ENCODE data around the gene LAGE3.

LAGE3 gene

GRCh38 chrX:154478728-154479622 is at the start of gene LAGE3:
Gene LAGE3 (minus strand): TSS chrX:154479281. CDS start chrX:154478915, 366 bp downstream.
- in situ Hi-C loops (cut with MboI; ENCODE audit: low sequenced_read_pairs) = no loop called here

GRCh38 chrX:154526901-154527675 is 48.0 kb upstream of the LAGE3 start:
- in situ Hi-C loops (cut with MboI; ENCODE audit: low sequenced_read_pairs) = no loop called here

GRCh38 chrX:154525606-154526490 is 46.8 kb upstream of the LAGE3 start:
- in situ Hi-C loops (cut with MboI; ENCODE audit: low sequenced_read_pairs) = no loop called here

GRCh38 chrX:154519389-154519788 is 40.3 kb upstream of the LAGE3 start:
- in situ Hi-C loops (cut with MboI; ENCODE audit: low sequenced_read_pairs) = no loop called here

GRCh38 chrX:154517101-154517781 is 38.2 kb upstream of the LAGE3 start:
- in situ Hi-C loops (cut with MboI; ENCODE audit: low sequenced_read_pairs) = no loop called here

GRCh38 chrX:154516656-154517100 is 37.6 kb upstream of the LAGE3 start:
- in situ Hi-C loops (cut with MboI; ENCODE audit: low sequenced_read_pairs) = no loop called here

GRCh38 chrX:154515966-154516655 is 37.0 kb upstream of the LAGE3 start, which contains the start of gene FAM3A:
Gene FAM3A (minus strand): TSS chrX:154516232. CDS start chrX:154515772, 460 bp downstream.
- in situ Hi-C loops (cut with MboI; ENCODE audit: low sequenced_read_pairs) = no loop called here

GRCh38 chrX:154515090-154515965 is 36.2 kb upstream of the LAGE3 start:
- in situ Hi-C loops (cut with MboI; ENCODE audit: low sequenced_read_pairs) = no loop called here

- in situ Hi-C loops (cut with MboI; ENCODE audit: low sequenced_read_pairs) = no loop called here
Observed at GRCh38 chrX:154513716-154514115, 34.6 kb upstream of the LAGE3 start.

- in situ Hi-C loops (cut with MboI; ENCODE audit: low sequenced_read_pairs) = no loop called here
Observed at GRCh38 chrX:154512879-154513553, 33.9 kb upstream of the LAGE3 start.

GRCh38 chrX:154511761-154512160 is 32.7 kb upstream of the LAGE3 start:
- in situ Hi-C loops (cut with MboI; ENCODE audit: low sequenced_read_pairs) = no loop called here

GRCh38 chrX:154509455-154509854 is 30.4 kb upstream of the LAGE3 start:
- in situ Hi-C loops (cut with MboI; ENCODE audit: low sequenced_read_pairs) = no loop called here

- in situ Hi-C loops (cut with MboI; ENCODE audit: low sequenced_read_pairs) = no loop called here
Observed at GRCh38 chrX:154508384-154508745, 29.3 kb upstream of the LAGE3 start.

GRCh38 chrX:154507673-154508383 is 28.7 kb upstream of the LAGE3 start:
- in situ Hi-C loops (cut with MboI; ENCODE audit: low sequenced_read_pairs) = no loop called here

- in situ Hi-C loops (cut with MboI; ENCODE audit: low sequenced_read_pairs) = no loop called here
Observed at GRCh38 chrX:154506483-154507332, 27.6 kb upstream of the LAGE3 start.

- in situ Hi-C loops (cut with MboI; ENCODE audit: low sequenced_read_pairs) = no loop called here
Observed at GRCh38 chrX:154505734-154506133, 26.7 kb upstream of the LAGE3 start.

- in situ Hi-C loops (cut with MboI; ENCODE audit: low sequenced_read_pairs) = no loop called here
Observed at GRCh38 chrX:154502989-154503388, 23.9 kb upstream of the LAGE3 start.

Measured in hTERT RPE-1 (cell line).